Measurements from ENCODE around the gene GYPC. TPM values are rescaled to one million over a fixed set of nuclear protein-coding genes. Genes with fewer than 3 reads are reported as not detected.

The GYPC gene
- total RNA-seq, 2 donors from 2014 or later: 111 to 161 TPM

- Mint-ChIP-seq H3K27ac (peak overlapping the region; percentile 98 to 100), H3K9me3 (no peaks in the 10 kb centered on the region), H3K36me3 (peaks cover 38 to 72% of the 10 kb centered on the region in 2 donors)
- ATAC-seq (no peak), DNase-seq (ENCODE audit: low spot score in 2 of 2) (no peak)
Measured at GRCh38 chr2:126659562-126660467, 3.9 kb downstream of the GYPC start.

- DNase-seq (ENCODE audit: low spot score in 2 of 2) (no peak), ATAC-seq (no peak)
- H3K27ac Mint-ChIP-seq: peak overlapping the region; percentile 98 to 100
- peaks cover 35 to 70% of the 10 kb centered on the region in 2 donors for H3K36me3 Mint-ChIP-seq
- H3K9me3 Mint-ChIP-seq: no peaks in the 10 kb centered on the region
Measured at GRCh38 chr2:126660971-126661370, 5.0 kb downstream of the GYPC start.

- Mint-ChIP-seq H3K36me3 (peaks cover 31 to 70% of the 10 kb centered on the region in 2 donors), H3K9me3 (no peaks in the 10 kb centered on the region), H3K27ac (peak overlapping the region; percentile 98 to 100)
- DNase-seq (ENCODE audit: low spot score in 2 of 2) (no peak), ATAC-seq (no peak)
Measured at GRCh38 chr2:126661702-126662500, 5.9 kb downstream of the GYPC start.

GRCh38 chr2:126662621-126663020 lies 6.7 kb downstream of the GYPC start:
- DNase-seq (ENCODE audit: low spot score in 2 of 2): no peak
- ATAC-seq: peak in 1 of 2 donors; percentile 27
- H3K27ac Mint-ChIP-seq: peak overlapping the region; percentile 98 to 100
- peaks cover 24 to 68% of the 10 kb centered on the region in 2 donors for H3K36me3 Mint-ChIP-seq
- H3K9me3 Mint-ChIP-seq: no peaks in the 10 kb centered on the region

GRCh38 chr2:126663184-126663963 lies 7.4 kb downstream of the GYPC start:
- no peaks in the 10 kb centered on the region for H3K9me3 Mint-ChIP-seq
- no peak for ATAC-seq
- H3K36me3 Mint-ChIP-seq: peaks cover 17 to 69% of the 10 kb centered on the region in 2 donors
- no peak for DNase-seq (ENCODE audit: low spot score in 2 of 2)
- H3K27ac Mint-ChIP-seq: peak overlapping the region; percentile 98 to 100

- Mint-ChIP-seq H3K27ac (peak overlapping the region; percentile 98 to 100), H3K9me3 (no peaks in the 10 kb centered on the region), H3K36me3 (peaks cover 16 to 62% of the 10 kb centered on the region in 2 donors)
- ATAC-seq (peak; percentile 36 to 68), DNase-seq (ENCODE audit: low spot score in 2 of 2) (no peak)
Measured at GRCh38 chr2:126664234-126664633, 8.3 kb downstream of the GYPC start.

- Mint-ChIP-seq H3K9me3 (no peaks in the 10 kb centered on the region), H3K27ac (peak overlapping the region; percentile 98 to 100), H3K36me3 (peaks cover 16 to 58% of the 10 kb centered on the region in 2 donors)
- ATAC-seq: no peak
- DNase-seq (ENCODE audit: low spot score in 2 of 2): no peak
Measured at GRCh38 chr2:126664639-126665038, 8.7 kb downstream of the GYPC start.

GRCh38 chr2:126665483-126665882 lies 9.5 kb downstream of the GYPC start:
- DNase-seq (ENCODE audit: low spot score in 2 of 2) (no peak), ATAC-seq (no peak)
- Mint-ChIP-seq H3K9me3 (no peaks in the 10 kb centered on the region), H3K36me3 (peaks cover 16 to 55% of the 10 kb centered on the region in 2 donors), H3K27ac (peak overlapping the region; percentile 96 to 100)

- H3K27ac Mint-ChIP-seq: peak overlapping the region; percentile 44 to 100
Measured at GRCh38 chr2:126668254-126668653, 12.3 kb downstream of the GYPC start.

GRCh38 chr2:126669772-126670171 lies 13.8 kb downstream of the GYPC start:
- peak overlapping the region in 1 of 2 donors; percentile 64 for H3K27ac Mint-ChIP-seq
- no peak for DNase-seq (ENCODE audit: low spot score in 2 of 2)
- H3K36me3 Mint-ChIP-seq: peaks cover 11 to 51% of the 10 kb centered on the region in 2 donors
- ATAC-seq: no peak
- no peaks in the 10 kb centered on the region for H3K9me3 Mint-ChIP-seq

More at GRCh38 chr2:126668254-126668653, 12.3 kb downstream of the GYPC start:
- peaks cover 13 to 47% of the 10 kb centered on the region in 2 donors for H3K36me3 Mint-ChIP-seq
- no peak for DNase-seq (ENCODE audit: low spot score in 2 of 2)
- H3K9me3 Mint-ChIP-seq: no peaks in the 10 kb centered on the region
- ATAC-seq: no peak

- Mint-ChIP-seq H3K9me3 (peaks cover 3 to 13% of the 10 kb centered on the region in 2 donors), H3K27ac (peak overlapping the region in 1 of 2 donors; percentile 64), H3K36me3 (peaks cover 17 to 61% of the 10 kb centered on the region in 2 donors)
- ATAC-seq: no peak
- DNase-seq (ENCODE audit: low spot score in 2 of 2): no peak
Measured at GRCh38 chr2:126671488-126671887, 15.5 kb downstream of the GYPC start.

- DNase-seq (ENCODE audit: low spot score in 2 of 2) (no peak), ATAC-seq (no peak)
- peaks cover 3 to 13% of the 10 kb centered on the region in 2 donors for H3K9me3 Mint-ChIP-seq
- no peak overlapping the region for H3K27ac Mint-ChIP-seq
- peaks cover 21 to 65% of the 10 kb centered on the region in 2 donors for H3K36me3 Mint-ChIP-seq
Measured at GRCh38 chr2:126672980-126673605, 17.1 kb downstream of the GYPC start.

GRCh38 chr2:126674075-126674744 lies 18.3 kb downstream of the GYPC start:
- DNase-seq (ENCODE audit: low spot score in 2 of 2) (no peak), ATAC-seq (no peak)
- Mint-ChIP-seq H3K36me3 (peaks cover 21 to 70% of the 10 kb centered on the region in 2 donors), H3K9me3 (peaks cover 3 to 13% of the 10 kb centered on the region in 2 donors), H3K27ac (peak overlapping the region in 1 of 2 donors; percentile 74)

GRCh38 chr2:126675637-126676036 lies 19.7 kb downstream of the GYPC start:
- no peak for ATAC-seq
- Mint-ChIP-seq H3K36me3 (peaks cover 21 to 70% of the 10 kb centered on the region in 2 donors), H3K27ac (peak overlapping the region in 1 of 2 donors; percentile 24), H3K9me3 (peaks cover 3 to 13% of the 10 kb centered on the region in 2 donors)
- no peak for DNase-seq (ENCODE audit: low spot score in 2 of 2)

Measured in activated naive CD4-positive, alpha-beta T cell treated with anti-CD3 and anti-CD28 coated beads, Interleukin-2, amount 50 U/mL, for 72 hours (primary cell).